ENCODE results near the gene CTBP2.

Gene CTBP2

DNA sequence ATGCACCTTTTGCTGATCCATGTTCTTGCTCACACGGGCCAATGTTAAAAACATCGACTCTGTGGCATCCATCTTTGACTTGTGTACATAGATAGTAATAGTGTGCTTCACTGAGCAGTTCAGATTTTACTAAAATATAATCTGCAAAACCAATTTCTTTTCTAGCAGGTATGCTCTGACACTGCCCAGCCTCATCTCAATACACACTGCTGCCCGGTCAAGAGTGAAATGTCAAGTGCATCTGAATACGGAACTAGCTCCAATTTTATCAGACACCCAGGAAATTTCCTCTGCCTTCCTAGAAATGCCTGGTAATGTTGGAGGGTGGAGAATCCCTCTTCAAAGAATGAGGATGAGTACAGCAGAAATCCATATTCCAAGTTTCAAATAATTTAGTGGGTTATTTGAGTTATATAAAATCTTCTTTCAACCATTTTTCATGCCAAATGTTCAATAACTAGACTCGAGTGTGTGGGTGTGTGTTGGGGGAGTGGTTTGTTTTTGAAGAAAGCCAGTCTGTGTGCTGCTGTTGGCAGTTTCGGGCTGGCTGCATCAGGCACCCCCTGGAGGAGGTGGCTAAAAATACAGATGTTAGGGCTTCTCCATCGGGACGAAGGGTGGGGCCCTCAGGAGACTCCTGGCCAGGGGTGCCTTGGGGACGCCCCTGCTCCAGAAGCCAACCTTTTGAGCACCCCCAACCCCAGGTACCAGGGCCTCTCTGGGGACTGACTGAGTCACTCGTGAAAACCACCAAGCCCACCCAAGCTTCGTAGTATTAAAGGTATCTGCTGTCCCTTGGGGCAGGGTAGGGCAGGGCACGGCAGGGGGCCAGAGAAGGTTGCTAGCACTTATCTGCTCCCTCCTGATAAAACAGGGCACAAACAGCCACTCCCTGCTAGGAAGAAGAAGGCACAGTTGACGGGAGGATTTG is 15.4 kb downstream of the CTBP2 start:
- no peak for DNase-seq

GRCh38 chr10:125144206-125144605 is 16.2 kb downstream of the CTBP2 start:
- DNase-seq, result no peak

DNA sequence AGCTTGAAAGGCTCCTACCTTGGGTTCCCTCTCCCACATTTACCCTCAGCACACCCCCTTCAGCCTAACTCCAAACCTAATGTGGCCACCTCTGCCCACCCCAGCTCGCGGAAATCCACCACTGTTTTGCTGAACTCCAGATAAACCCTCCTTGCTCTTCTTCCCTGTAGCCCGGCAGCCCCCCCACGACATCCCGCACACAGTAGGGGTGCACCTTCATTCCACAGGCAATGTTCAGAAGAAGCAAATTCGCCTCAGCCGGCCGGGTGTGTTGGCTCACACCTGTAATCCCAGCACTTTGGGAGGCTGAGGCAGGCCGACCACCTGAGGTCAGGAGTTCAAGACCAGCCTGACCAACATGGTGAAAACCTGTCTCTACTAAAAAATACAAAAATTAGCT is 17.4 kb downstream of the CTBP2 start:
- no peak for DNase-seq

DNA sequence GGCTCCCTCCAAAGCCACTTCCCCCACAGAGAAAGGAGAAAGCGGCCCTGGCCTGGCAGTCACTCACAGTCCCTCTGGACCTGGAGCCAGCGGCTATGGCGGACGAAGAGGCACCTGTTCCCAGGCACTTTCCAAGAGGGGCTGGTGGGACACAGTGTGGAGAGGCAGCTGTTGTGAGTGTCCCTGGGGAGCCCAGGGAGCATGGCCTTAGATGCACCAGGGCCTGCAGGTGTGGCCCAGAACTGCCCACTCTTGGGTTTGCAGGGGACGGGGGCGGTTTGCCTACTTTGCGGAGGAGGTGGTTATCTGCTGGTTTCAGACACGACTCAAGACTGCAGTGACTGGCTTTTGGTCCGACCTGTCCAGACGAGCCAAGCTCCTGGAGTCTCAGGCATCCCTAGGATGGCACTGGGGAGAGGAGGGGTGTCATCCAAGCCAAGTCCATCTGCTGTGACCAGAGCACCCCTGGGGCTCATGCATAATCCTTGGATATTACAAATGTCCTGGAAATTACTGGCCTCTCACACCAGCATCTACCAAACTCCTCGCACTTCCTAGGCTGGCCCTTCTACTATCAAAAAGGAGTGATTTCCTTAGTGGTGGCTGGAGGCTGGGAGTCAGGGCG is 18.4 kb downstream of the CTBP2 start:
- no peak for DNase-seq

GRCh38 chr10:125141150-125141859 is 19.1 kb downstream of the CTBP2 start:
- DNase-seq, result no peak

DNA sequence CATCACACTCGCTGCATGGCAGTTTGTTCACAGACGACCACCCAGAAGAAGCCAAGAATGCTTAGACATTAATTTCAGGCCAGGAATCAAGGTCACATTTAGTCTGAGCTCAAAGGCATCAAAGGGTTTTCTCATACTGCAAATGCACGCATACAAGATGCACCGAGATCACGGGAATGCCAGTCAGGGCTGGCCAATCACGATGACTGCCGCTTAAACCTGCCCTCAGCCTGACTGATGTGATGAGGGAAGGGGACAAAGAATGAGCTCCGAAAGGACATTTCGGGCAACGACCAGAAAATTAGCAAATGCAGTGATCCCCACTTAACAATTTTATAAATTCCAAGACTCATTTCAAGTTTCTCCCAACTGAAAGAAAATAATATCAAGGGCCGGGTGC is 20.2 kb downstream of the CTBP2 start:
- no peak for DNase-seq

DNA sequence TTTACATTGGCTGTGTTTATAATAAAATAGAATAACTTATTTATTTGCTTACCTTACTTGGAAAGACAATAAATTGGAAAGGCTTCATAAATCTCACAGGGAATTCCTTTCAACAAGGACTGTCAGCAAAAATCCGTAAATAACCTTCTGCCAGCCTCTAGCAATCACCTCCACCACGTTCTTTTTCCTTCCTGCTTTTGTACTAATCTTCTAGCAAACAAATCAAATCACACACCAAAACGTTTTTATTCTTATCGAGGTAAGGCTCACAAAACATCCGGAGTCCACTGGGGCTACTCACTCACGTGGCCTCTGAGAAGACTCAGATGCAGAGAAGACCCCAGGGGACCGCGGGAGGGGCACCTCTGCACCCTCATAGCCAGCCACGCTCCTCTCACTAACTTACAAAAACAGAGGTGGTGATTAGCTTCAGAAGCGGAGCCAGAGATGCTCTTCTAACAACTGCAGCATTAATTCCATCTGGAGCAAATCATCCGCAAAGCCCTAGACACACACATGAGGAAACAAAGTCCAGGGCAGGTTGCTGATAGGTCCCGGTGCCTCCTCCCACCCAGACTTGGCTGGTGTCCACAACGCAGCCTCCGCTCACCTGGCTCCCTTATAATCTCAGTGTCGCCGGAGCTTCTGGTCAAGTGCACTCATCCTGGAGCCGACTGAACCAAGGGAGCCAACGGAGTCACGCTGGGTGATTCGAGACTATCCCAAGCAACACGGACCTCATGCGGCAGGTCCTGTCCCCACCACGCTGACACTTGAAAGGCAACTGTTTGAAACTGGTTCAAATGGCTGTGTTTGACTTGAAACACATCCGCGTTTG is 22.5 kb downstream of the CTBP2 start:
- DNase-seq, result no peak

- no peak for DNase-seq
Measured at GRCh38 chr10:125136087-125136486, 24.3 kb downstream of the CTBP2 start.

GRCh38 chr10:125135771-125136035 is 24.7 kb downstream of the CTBP2 start:
- no peak for DNase-seq

DNA sequence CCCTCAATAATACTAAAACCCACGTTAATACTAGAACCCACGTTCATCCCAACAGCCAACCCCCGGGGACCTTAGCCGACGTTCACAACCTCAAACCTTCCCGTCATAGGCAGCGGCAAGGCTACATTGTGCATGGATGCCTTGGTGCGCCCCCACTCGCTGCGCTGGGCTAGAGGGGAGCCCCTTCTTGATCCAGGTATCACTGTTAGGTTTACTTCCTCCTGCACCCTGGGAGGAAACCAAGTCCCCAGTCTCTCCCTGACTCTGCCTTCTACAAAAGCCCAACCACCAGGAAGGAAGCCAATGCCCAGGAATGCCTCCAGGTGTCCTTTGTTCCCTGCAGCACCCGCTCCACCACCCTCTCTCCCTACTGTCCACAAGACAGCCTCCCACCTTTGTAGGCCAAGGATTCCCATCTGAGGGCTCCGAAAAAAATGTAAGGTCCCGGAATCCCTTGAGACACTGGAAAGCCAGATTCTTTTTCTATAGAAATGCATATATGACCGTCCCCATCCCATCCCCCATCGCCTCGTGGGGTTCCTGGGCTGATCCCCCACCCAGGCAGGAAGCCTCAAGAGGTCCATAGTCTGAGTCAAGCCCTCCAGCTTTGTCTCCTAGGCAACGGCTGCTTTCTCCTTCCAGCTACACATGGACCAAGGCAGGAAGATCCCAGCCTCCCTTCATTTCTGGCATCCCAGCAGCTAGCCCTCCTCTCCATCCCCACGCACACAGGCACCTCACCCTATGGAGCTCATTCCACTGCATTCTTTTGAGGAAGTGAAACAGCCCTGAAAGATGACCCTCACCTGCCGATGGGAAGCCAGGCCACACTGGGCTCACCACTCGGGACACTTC is 25.2 kb downstream of the CTBP2 start:
- DNase-seq, result no peak

DNA sequence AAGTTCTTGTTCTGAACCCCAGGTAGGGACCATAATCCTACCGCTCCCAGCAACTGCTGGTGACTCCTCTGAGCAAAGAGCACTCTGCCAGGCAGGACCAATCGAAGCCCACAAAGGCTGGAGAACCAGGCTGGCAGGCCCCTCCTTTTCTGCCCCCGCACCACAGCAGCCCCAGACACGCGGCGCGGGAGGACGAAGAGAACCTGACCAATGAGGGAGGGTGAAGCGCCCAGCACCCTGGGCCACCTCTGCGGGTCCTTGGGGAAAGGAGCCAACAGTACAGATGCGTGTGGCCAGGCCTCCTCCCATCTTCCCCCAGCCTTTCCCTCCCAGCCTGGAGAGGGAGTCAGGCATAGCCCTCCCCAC is 25.9 kb downstream of the CTBP2 start:
- DNase-seq, result no peak

- no peak for DNase-seq
Measured at GRCh38 chr10:125133696-125134482, 26.5 kb downstream of the CTBP2 start.

- DNase-seq, result no peak
Measured at GRCh38 chr10:125132344-125132743, 28.0 kb downstream of the CTBP2 start.

GRCh38 chr10:125130916-125131315 is 29.4 kb downstream of the CTBP2 start:
- no peak for DNase-seq

GRCh38 chr10:125130260-125130659 is 30.1 kb downstream of the CTBP2 start:
- no peak for DNase-seq

- no peak for DNase-seq
Measured at GRCh38 chr10:125129076-125129458, 31.3 kb downstream of the CTBP2 start.

- no peak for DNase-seq
Measured at GRCh38 chr10:125128397-125129075, 31.8 kb downstream of the CTBP2 start.

DNA sequence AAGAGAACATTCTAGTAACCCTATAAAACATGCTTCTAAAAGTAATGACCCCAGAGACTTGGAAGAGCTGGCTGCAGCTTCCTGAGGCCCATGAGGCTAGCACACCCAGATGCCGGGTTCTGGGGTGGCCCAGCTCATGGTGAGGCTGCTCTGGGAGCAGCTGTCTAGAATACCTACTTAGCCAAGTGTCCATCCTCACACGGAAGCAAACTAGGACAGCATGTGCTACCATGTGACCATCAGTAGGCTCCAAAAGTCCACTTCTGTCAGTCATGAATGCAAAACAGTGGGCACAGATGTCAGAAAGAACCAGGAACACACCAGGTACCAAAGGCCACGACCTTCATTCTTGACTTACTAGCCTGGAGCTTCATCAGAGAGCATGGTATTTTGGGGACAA is 32.4 kb downstream of the CTBP2 start:
- DNase-seq, result no peak

GRCh38 chr10:125127110-125127509 is 33.3 kb downstream of the CTBP2 start:
- no peak for DNase-seq

DNA sequence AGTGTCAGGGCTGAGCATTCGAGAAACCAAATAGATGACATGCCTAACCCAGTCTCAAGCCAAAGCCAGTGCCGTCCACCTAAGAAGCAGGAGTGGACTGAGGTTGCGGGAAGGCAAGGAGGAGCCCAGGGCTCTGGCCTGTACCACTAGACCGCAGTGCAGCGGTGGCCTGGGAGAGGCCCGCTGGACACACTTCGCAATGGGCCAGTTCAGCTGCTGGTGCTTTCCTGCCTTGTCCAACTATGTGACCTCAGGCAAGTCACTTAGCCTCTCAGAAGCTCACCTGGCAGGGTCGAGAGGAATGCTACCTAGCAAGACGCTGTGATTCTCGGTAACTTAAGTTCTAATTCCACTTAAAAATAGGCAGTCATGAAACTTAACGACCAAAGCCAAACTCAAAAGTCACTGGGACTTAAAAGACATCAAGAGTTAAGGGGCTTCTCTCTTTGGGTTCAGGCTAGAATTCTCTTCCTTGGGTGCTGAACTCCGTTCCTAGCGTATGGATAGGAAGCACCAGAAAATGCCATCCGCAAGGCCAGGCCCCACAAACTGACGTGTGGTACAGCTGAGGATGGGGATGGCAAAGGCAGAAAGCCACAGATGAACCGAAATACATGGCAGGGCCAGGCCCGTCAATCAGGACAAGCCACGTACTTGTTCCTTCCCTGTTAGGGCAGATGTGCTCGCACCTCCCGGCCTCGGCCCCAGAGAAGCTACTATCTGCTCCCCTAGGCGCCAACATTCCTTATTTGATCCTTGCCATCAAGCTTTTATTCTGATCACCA is 34.2 kb downstream of the CTBP2 start:
- DNase-seq, result no peak

Data from central memory CD4-positive, alpha-beta T cell (primary cell).